GM12875 (cell line): Measurements from ENCODE around the gene VMP1.

ENCODE experiments used
- H3K4me3 ChIP-seq: one replicate; pipeline ENCODE4 v1.5.1; 2011; ENCODE audit warnings: low read depth, low read length, control low read depth
- TF ChIP-seq, protein P1 (sequence below): IDR thresholded peaks from 2 replicates; pipeline ENCODE4 v1.5.1; 2011; ENCODE audit warnings: low read depth, mild to moderate bottlenecking, control low read depth, inconsistent platforms, low read length, moderate library complexity, borderline replicate concordance; ENCODE audit not compliant: insufficient read depth

The VMP1 gene

DNA sequence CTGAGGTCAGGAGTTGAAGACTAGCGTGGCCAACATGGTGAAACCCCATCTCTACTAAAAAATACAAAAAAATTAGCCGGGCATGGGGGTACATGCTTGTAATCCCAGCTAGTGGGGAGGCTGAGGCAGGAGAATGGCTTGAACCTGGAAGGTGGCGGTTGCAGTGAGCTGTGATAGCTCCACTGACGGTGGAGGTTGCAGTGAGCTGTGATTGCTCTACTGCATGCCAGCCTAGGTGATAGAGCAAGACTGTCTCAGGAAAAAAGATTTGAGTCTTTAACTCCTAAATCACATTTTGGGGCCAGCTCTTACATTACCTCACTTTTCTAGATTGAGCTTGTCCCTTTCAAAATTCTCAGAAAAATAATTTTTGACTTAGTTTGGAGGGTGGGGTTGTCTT lies 15.2 kb downstream of the VMP1 start:
- TF ChIP-seq, protein P1, sequence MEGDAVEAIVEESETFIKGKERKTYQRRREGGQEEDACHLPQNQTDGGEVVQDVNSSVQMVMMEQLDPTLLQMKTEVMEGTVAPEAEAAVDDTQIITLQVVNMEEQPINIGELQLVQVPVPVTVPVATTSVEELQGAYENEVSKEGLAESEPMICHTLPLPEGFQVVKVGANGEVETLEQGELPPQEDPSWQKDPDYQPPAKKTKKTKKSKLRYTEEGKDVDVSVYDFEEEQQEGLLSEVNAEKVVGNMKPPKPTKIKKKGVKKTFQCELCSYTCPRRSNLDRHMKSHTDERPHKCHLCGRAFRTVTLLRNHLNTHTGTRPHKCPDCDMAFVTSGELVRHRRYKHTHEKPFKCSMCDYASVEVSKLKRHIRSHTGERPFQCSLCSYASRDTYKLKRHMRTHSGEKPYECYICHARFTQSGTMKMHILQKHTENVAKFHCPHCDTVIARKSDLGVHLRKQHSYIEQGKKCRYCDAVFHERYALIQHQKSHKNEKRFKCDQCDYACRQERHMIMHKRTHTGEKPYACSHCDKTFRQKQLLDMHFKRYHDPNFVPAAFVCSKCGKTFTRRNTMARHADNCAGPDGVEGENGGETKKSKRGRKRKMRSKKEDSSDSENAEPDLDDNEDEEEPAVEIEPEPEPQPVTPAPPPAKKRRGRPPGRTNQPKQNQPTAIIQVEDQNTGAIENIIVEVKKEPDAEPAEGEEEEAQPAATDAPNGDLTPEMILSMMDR = no peak
- H3K4me3 ChIP-seq = no peak overlapping the region

- TF ChIP-seq, protein P1 = no peak
Observed at GRCh38 chr17:59723041-59723440, 15.6 kb downstream of the VMP1 start.

DNA sequence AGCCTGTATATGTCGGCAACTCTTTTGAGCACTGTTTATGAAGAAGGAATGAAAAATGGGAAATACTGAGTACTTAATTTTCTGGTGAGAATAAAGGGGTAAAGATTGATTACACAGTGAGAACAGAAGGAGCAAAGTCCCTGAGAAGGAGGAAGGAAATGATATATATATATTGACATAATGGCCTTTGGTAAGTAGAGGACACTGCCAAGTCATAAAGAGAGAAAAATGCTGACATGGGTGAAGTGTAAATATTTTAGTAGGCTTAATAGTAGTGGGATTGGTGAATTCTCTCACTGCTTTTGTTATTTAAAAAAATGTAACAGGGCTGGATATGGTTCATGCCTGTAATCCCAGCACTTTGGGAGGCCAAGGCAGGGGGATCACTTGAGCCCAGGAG lies 16.2 kb downstream of the VMP1 start:
- TF ChIP-seq, protein P1 = no peak
- no peak overlapping the region for H3K4me3 ChIP-seq

More at GRCh38 chr17:59723041-59723440, 15.6 kb downstream of the VMP1 start:
- no peak overlapping the region for H3K4me3 ChIP-seq

GRCh38 chr17:59725691-59726090 lies 18.2 kb downstream of the VMP1 start:
- no peak overlapping the region for H3K4me3 ChIP-seq
- TF ChIP-seq, protein P1 = no peak

- TF ChIP-seq, protein P1 = no peak
- no peak overlapping the region for H3K4me3 ChIP-seq
Observed at GRCh38 chr17:59727817-59728533, 20.5 kb downstream of the VMP1 start.

DNA sequence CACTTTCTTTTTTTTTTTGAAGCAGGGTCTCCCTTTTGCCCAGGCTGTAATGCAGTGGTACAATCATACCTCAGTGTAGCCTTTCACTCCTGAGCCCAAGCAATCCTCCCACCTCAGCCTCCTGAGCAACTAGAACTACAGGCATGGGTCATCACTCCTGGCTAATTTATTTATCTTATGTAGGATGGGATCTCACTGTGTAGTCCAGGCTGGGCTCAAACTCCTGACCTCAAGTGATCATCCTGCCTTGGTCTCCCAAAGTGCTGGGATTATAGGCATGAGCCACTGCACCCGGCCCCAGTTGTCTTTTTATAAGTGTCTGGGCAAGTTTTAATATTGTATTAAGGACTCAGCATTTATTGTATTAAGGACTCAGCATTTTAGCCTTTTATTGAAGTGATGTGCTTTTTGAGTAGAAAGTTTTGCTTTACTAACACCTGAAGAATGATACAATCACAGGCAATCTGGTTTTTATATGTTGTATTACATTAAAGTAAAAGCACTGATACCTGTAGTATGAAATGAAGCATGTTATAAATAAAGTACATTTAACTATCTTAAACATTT lies 22.9 kb downstream of the VMP1 start:
- TF ChIP-seq, protein P1 = no peak
- H3K4me3 ChIP-seq = no peak overlapping the region

DNA sequence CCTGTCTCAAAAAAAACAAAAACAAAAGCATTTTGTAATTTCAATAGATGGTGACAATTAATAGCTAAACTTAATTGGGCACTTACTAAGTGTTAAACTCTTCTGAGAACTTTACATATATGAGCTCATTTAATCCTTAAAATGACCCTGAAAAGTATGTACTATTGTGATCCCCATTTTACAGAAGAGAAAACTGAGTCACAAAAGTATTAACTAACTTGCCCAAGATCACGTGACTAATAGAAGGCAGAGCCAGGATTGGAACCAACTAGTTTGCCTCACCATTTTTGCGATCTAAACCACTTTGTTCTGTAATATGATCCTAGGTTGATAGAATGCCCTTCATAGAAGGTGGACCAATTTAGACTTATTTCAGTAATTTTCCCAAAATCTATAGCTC lies 26.2 kb downstream of the VMP1 start:
- H3K4me3 ChIP-seq = no peak overlapping the region
- TF ChIP-seq, protein P1 = no peak
